Natural killer cell (primary cell): ENCODE data around the gene UGGT1. TPM values are rescaled to one million over a fixed set of nuclear protein-coding genes. Genes with fewer than 3 reads are reported as not detected.
A peak's percentile ranks its signal among the peaks of the same experiment; 100 is the strongest.

Source experiments
- ATAC-seq, 3 donors: fragments of 150-1000 bp in 2 of 3; fragments of 200-7000 bp in 1 of 3; cut with Tn5 transposase; 1 replicate in 1 of 3; 2 replicates in 2 of 3; pipeline ENCODE4 v1.10.0; 2021; ENCODE audit warnings: mild to moderate bottlenecking in 2 of 3, moderate library complexity in 2 of 3
- DNase-seq, 2 donors: peaks; one replicate each; pipeline versions ENCODE4 v3.0.0 to v3.0.0-alpha.2; 2013 to 2021; ENCODE audit warnings: mixed read lengths in 1 of 2
- H3K27ac ChIP-seq: one replicate; pipeline ENCODE4 v1.5.1; 2013; ENCODE audit warnings: mild to moderate bottlenecking, low read length
- H3K27me3 ChIP-seq: one replicate; pipeline ENCODE4 v1.6.1; 2013; ENCODE audit warnings: low read length; ENCODE audit not compliant: control insufficient read depth, insufficient read depth
- H3K36me3 ChIP-seq: one replicate; pipeline ENCODE4 v1.6.1; 2013; ENCODE audit warnings: low read length; ENCODE audit not compliant: control insufficient read depth, insufficient read depth
- H3K4me1 ChIP-seq: one replicate; pipeline ENCODE4 v1.6.1; 2013; ENCODE audit warnings: low read length; ENCODE audit not compliant: control insufficient read depth, insufficient read depth
- H3K4me3 ChIP-seq: one replicate; pipeline ENCODE4 v1.5.1; 2013; ENCODE audit warnings: low read length
- H3K9me3 ChIP-seq: one replicate; pipeline ENCODE4 v1.6.1; 2013; ENCODE audit warnings: low read length; ENCODE audit not compliant: control insufficient read depth, insufficient read depth
- H3K27ac Mint-ChIP-seq, 2 donors: one replicate each; pipeline ENCODE4 v1.8.0; 2022; ENCODE audit warnings: mild to moderate bottlenecking in 2 of 2, mixed read lengths in 2 of 2, moderate library complexity in 1 of 2
- H3K27me3 Mint-ChIP-seq, 2 donors: one replicate each; pipeline ENCODE4 v1.8.0; 2022; ENCODE audit warnings: low read depth in 2 of 2, mixed read lengths in 2 of 2
- H3K36me3 Mint-ChIP-seq: one replicate; pipeline ENCODE4 v1.8.0; 2022; ENCODE audit warnings: mixed read lengths
- H3K4me1 Mint-ChIP-seq, 2 donors: one replicate each; pipeline ENCODE4 v1.8.0; 2022; ENCODE audit warnings: mixed read lengths in 2 of 2
- H3K4me3 Mint-ChIP-seq: one replicate; pipeline ENCODE4 v1.8.0; 2022; ENCODE audit warnings: mild to moderate bottlenecking, moderate library complexity, mixed read lengths
- H3K9me3 Mint-ChIP-seq, 2 donors: one replicate each; pipeline ENCODE4 v1.8.0; 2022; ENCODE audit warnings: mixed read lengths in 2 of 2
- CTCF ChIP-seq: fragments of 200-600 bp; IDR thresholded peaks from one replicate; pipeline ENCODE4 v1.8.0; 2022; ENCODE audit warnings: antibody characterized with exemption
- WGBS: methylation state at CpG from one replicate; pipeline ENCODE4 v1.1.7; 2013; ENCODE audit warnings: missing lambda C conversion rate; ENCODE audit not compliant: insufficient coverage; 5-methylcytosine and 5-hydroxymethylcytosine counted together
- intact Hi-C: fragments of 100-400 bp; cut with micrococcal nuclease; formaldehyde crosslinking; loops from one replicate; pipeline ENCODE4 v1.14.2; 2022
- total RNA-seq, 4 donors: library from RNA; stranded (reverse); fragments of 120-200 nt in 1 of 4; gene quantifications; one replicate each; pipeline versions ENCODE4 v1.2.3 to v1.2.4, GENCODE V29; 2013 to 2022

Gene UGGT1
- total RNA-seq, 3 donors from 2014 or later (not counting 1 experiment from before 2014, with no cell fraction given): 48.2 to 70.3 (median 60.7) TPM

- Mint-ChIP-seq H3K4me3 (no peak overlapping the region), H3K27ac (no peak overlapping the region), H3K4me1 (peaks cover 7 to 12% of the 10 kb centered on the region in 2 donors), H3K36me3 (no peaks in the 10 kb centered on the region), H3K27me3 (peaks cover 1 to 3% of the 10 kb centered on the region in 2 donors), H3K9me3 (no peaks in the 10 kb centered on the region)
- no peaks in the 10 kb centered on the region for H3K27me3 ChIP-seq
- DNase-seq: no peak
- no peak overlapping the region for H3K27ac ChIP-seq
- no peaks in the 10 kb centered on the region for H3K36me3 ChIP-seq
- 90% methylated on average over 3 of the region's 3 CpGs for WGBS
- no peaks in the 10 kb centered on the region for H3K4me1 ChIP-seq
- intact Hi-C loops: no loop called here
- no peaks in the 10 kb centered on the region for H3K9me3 ChIP-seq
- H3K4me3 ChIP-seq: no peak overlapping the region
- no peak for TF ChIP-seq CTCF
- ATAC-seq: no peak
These were observed 4.8 kb upstream of the UGGT1 start for GRCh38 chr2:128086244-128086643.

GRCh38 chr2:128090575-128090944, 440 bp upstream of the UGGT1 start:
- intact Hi-C loops: loop anchor here (5.0 kb wide), 2 partner anchors 388 to 703 kb away; partner anchors contain the start of genes MAP3K2 and SFT2D3
- H3K4me1 ChIP-seq: peaks cover 6% of the 10 kb centered on the region
- peaks cover 0 to 3% of the 10 kb centered on the region in 2 donors for H3K27me3 Mint-ChIP-seq
- H3K36me3 Mint-ChIP-seq: no peaks in the 10 kb centered on the region
- TF ChIP-seq CTCF: no peak
- peak overlapping the region; percentile 94 for H3K4me3 ChIP-seq
- DNase-seq (no peak), ATAC-seq (no peak)
- H3K4me3 Mint-ChIP-seq: peak overlapping the region; percentile 96
- peak overlapping the region; percentile 85 for H3K27ac ChIP-seq
- peak overlapping the region; percentile 94 to 96 for H3K27ac Mint-ChIP-seq
- H3K9me3 Mint-ChIP-seq: no peaks in the 10 kb centered on the region
- no peaks in the 10 kb centered on the region for H3K27me3 ChIP-seq
- WGBS: 0% methylated on average over 4 of the region's 4 CpGs
- H3K4me1 Mint-ChIP-seq: peaks cover 41 to 42% of the 10 kb centered on the region in 2 donors
- H3K36me3 ChIP-seq: no peaks in the 10 kb centered on the region
- no peaks in the 10 kb centered on the region for H3K9me3 ChIP-seq

- intact Hi-C loops: loop anchor here (1.0 to 5.0 kb wide), 3 partner anchors 63 to 704 kb away; partner anchors contain the start of genes MAP3K2, SAP130 and SFT2D3
These were observed 703 bp downstream of the UGGT1 start for GRCh38 chr2:128091726-128092080.

More at GRCh38 chr2:128091726-128092080, 703 bp downstream of the UGGT1 start:
- Mint-ChIP-seq H3K27me3 (no peaks in the 10 kb centered on the region), H3K4me3 (peak overlapping the region; percentile 96), H3K36me3 (no peaks in the 10 kb centered on the region), H3K9me3 (no peaks in the 10 kb centered on the region), H3K27ac (peak overlapping the region; percentile 94 to 96), H3K4me1 (peaks cover 46 to 51% of the 10 kb centered on the region in 2 donors)
- WGBS: under 1% methylated on average over 9 of the region's 9 CpGs
- H3K27me3 ChIP-seq: no peaks in the 10 kb centered on the region
- peak overlapping the region; percentile 84 for H3K27ac ChIP-seq
- peak overlapping the region; percentile 94 for H3K4me3 ChIP-seq
- peaks cover 6% of the 10 kb centered on the region for H3K4me1 ChIP-seq
- DNase-seq: peak in 1 of 2 donors; percentile 58
- ATAC-seq: no peak
- no peaks in the 10 kb centered on the region for H3K9me3 ChIP-seq
- no peaks in the 10 kb centered on the region for H3K36me3 ChIP-seq
- TF ChIP-seq CTCF: no peak
